MM.1S (cell line): Measurements from ENCODE around the gene TMEM240.

Source experiments
- CTCF ChIP-seq: fragments of 300-600 bp; sonication (generic); IDR thresholded peaks from 2 replicates; pipeline ENCODE4 v1.5.1; 2016; ENCODE audit warnings: antibody characterized with exemption, low read length, mixed read lengths
- EZH2 ChIP-seq: fragments of 300-600 bp; sonication (generic); optimal IDR thresholded peaks from 2 replicates; pipeline ENCODE3; 2017; ENCODE audit warnings: low read depth, mild to moderate bottlenecking, antibody characterized with exemption, low read length, mixed read lengths
- EZH2phosphoT487 ChIP-seq: fragments of 300-600 bp; sonication (generic); IDR thresholded peaks from 2 replicates; pipeline ENCODE4 v1.6.1; 2018; ENCODE audit warnings: antibody characterized with exemption, low read length

GRCh38 chr1:1511533-1512285, 28.7 kb downstream of the TMEM240 start, which contains the start of gene ATAD3A:
- TF ChIP-seq CTCF: no peak
- TF ChIP-seq EZH2phosphoT487: no peak
- no peak for TF ChIP-seq EZH2
